GM19372 (cell line): ENCODE measurements around the gene ZNF552.
"Not testable (repeated sequence)": the region's sequence is repeated elsewhere in the genome, so short reads cannot be mapped to it uniquely, and the experiment has no call there.

Experiments used
- ATAC-seq: cut with Tn5 transposase; IDR thresholded peaks from one replicate; pipeline ENCODE4 v1.9.1; 2021; ENCODE audit warnings: mild to moderate bottlenecking, low read depth, moderate library complexity; ENCODE audit not compliant: unreplicated experiment

The ZNF552 gene

GRCh38 chr19:57814505-57815246, at the start of gene ZNF552:
Gene ZNF552 (minus strand): TSS chr19:57814913. CDS start chr19:57814743, 170 bp downstream.
- ATAC-seq = peak; percentile 60

- not testable (repeated sequence) for ATAC-seq
These were observed 47.6 kb upstream of the ZNF552 start for GRCh38 chr19:57862351-57862750.

- not testable (repeated sequence) for ATAC-seq
These were observed 39.4 kb upstream of the ZNF552 start for GRCh38 chr19:57854117-57854516.

GRCh38 chr19:57851812-57852603, 37.3 kb upstream of the ZNF552 start:
- ATAC-seq = not testable (repeated sequence)

GRCh38 chr19:57850553-57851017, 35.9 kb upstream of the ZNF552 start:
- no peak for ATAC-seq

- peak; percentile 94 for ATAC-seq
These were observed 35.2 kb upstream of the ZNF552 start, which contains the start of gene ZNF587 for GRCh38 chr19:57849666-57850473. Gene ZNF587 (plus strand): TSS chr19:57849859. CDS start chr19:57850039, 180 bp downstream.

- peak; percentile 18 for ATAC-seq
These were observed 34.5 kb upstream of the ZNF552 start for GRCh38 chr19:57849162-57849665.

- ATAC-seq = not testable (repeated sequence)
These were observed 32.5 kb upstream of the ZNF552 start for GRCh38 chr19:57847164-57847563.

GRCh38 chr19:57841122-57841763, 26.5 kb upstream of the ZNF552 start:
- ATAC-seq = no peak

GRCh38 chr19:57838622-57839191, 24.0 kb upstream of the ZNF552 start:
- not testable (repeated sequence) for ATAC-seq

GRCh38 chr19:57836991-57837390, 22.3 kb upstream of the ZNF552 start:
- ATAC-seq = not testable (repeated sequence)

- ATAC-seq = no peak
These were observed 15.4 kb upstream of the ZNF552 start, which contains the start of gene ZNF587B for GRCh38 chr19:57830071-57830602. Gene ZNF587B (plus strand): TSS chr19:57830299. CDS start chr19:57830529, 230 bp downstream.

- no peak for ATAC-seq
These were observed 14.6 kb upstream of the ZNF552 start for GRCh38 chr19:57829316-57829715.

GRCh38 chr19:57825511-57825910, 10.8 kb upstream of the ZNF552 start:
- ATAC-seq = no peak

- not testable (repeated sequence) for ATAC-seq
These were observed 8.9 kb upstream of the ZNF552 start for GRCh38 chr19:57823608-57824007.

GRCh38 chr19:57823155-57823554, 8.4 kb upstream of the ZNF552 start:
- ATAC-seq = not testable (repeated sequence)

GRCh38 chr19:57821501-57821900, 6.8 kb upstream of the ZNF552 start:
- ATAC-seq = not testable (repeated sequence)

GRCh38 chr19:57821095-57821494, 6.4 kb upstream of the ZNF552 start:
- ATAC-seq = not testable (repeated sequence)

GRCh38 chr19:57820599-57820998, 5.9 kb upstream of the ZNF552 start:
- no peak for ATAC-seq
